Erythroblast (primary cell): Measurements from ENCODE around the gene NCAPG2.

Source experiments
- GATA1 ChIP-seq: IDR thresholded peaks from 2 replicates; pipeline ENCODE4 v1.6.1; 2011; ENCODE audit warnings: low read depth, mild to moderate bottlenecking, control low read depth, low read length, moderate library complexity
- POLR2A ChIP-seq: IDR thresholded peaks from 2 replicates; pipeline ENCODE4 v1.6.1; 2011; ENCODE audit warnings: mild to moderate bottlenecking, low read length

GRCh38 chr7:158655931-158656441 is 48.6 kb downstream of the NCAPG2 start:
- TF ChIP-seq POLR2A (no peak), GATA1 (no peak)
